Left lung (tissue), 10 donors: ENCODE results near the gene PDXK. TPM values are rescaled to one million over a fixed set of nuclear protein-coding genes. Genes with fewer than 3 reads are reported as not detected.

Experiments used
- ATAC-seq: fragments of 200-7000 bp; cut with Tn5 transposase; one replicate; pipeline ENCODE4 v1.9.1; 2020; ENCODE audit warnings: moderate library complexity
- DNase-seq, 4 donors: peaks; one replicate each; pipeline ENCODE4 v3.0.0-alpha.2; 2013 to 2020
- H3K27ac ChIP-seq, 2 donors: fragments of 200-600 bp; sonication (generic) in 1 of 2; one replicate each; pipeline versions ENCODE4 v1.5.0 to v1.8.0; 2020 to 2021
- H3K27me3 ChIP-seq, 2 donors: fragments of 200-600 bp; sonication (generic) in 1 of 2; one replicate each; pipeline versions ENCODE4 v1.5.0 to v1.8.0; 2020 to 2021
- H3K36me3 ChIP-seq, 2 donors: fragments of 200-600 bp; sonication (generic) in 1 of 2; one replicate each; pipeline versions ENCODE4 v1.5.0 to v1.8.0; 2020 to 2021
- H3K4me1 ChIP-seq, 2 donors: fragments of 200-600 bp; one replicate each; pipeline ENCODE4 v1.8.0; 2021
- H3K4me3 ChIP-seq, 2 donors: fragments of 200-600 bp; sonication (generic) in 1 of 2; one replicate each; pipeline versions ENCODE4 v1.5.0 to v1.8.0; 2020 to 2021; ENCODE audit warnings: mild to moderate bottlenecking in 1 of 2
- H3K9me3 ChIP-seq, 2 donors: fragments of 200-600 bp; sonication (generic) in 1 of 2; one replicate each; pipeline versions ENCODE4 v1.5.0 to v1.8.0; 2020 to 2021
- intact Hi-C, 2 donors: fragments of 100-400 bp; cut with DNase I; formaldehyde crosslinking; loops; one replicate each; pipeline versions ENCODE4 v1.11.2 to v1.14.2; 2022
- polyA plus RNA-seq, 6 donors: library from polyadenylated mRNA; unstranded; fragments of 120-200 nt; gene quantifications; one replicate each; pipeline ENCODE4 v1.2.1, GENCODE V29; 2013; ENCODE audit not compliant: insufficient read length in 6 of 6
- total RNA-seq, 2 donors: library from RNA; stranded (reverse); fragmentation: NEBNext Ultra II Directional; extraction: Animal tissue kit (Norgen Biotek cat#: 25700); gene quantifications; one replicate each; pipeline ENCODE4 v1.2.1, GENCODE V29; 2021
- TF ChIP-seq, protein P1 (sequence below), 2 donors: fragments of 200-600 bp; sonication (generic) in 1 of 2; IDR thresholded peaks; one replicate each; pipeline versions ENCODE4 v1.5.0 to v1.8.0; 2021; ENCODE audit warnings: antibody characterized with exemption in 2 of 2
- donor health status: DM: no; HTN: yes; CAD: no.
- donor health status: DM: no; HTN: no; CAD: no.

PDXK gene
- total and polyA plus RNA-seq, 8 donors, result 36.9 to 305 (median 43.9) TPM

DNA sequence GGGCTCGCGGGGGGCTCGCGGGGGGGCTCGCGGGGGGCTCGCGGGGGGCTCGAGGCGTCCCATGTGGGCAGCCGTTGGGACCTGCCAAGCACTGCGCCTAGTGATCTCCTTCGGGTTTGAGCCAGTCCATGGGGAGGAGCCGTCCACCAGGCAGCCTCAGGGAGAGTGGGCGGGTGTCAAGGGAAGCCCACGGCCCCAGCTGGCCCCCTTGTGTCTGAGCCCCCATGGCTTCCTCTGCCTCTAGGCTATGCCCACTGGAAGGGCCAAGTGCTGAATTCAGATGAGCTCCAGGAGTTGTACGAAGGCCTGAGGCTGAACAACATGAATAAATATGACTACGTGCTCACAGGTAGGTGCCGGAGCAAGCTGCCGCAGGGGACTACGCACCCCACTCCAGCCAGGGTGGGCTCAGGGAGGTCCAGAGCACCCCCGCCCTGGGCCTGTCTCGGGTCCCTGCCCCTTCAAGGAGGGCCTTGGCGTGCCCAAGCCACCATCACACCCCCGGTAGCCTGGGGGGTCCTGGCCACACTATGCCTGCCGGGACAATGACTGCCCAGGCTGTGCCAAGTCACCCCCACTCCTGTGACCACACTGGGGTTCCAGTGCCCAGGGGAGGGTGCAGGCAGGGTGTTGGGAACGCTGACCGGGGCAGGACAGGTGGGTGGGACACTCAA is 22.6 kb downstream of the PDXK start:
- intact Hi-C loops, result no loop called here
- no peaks in the 10 kb centered on the region for H3K27me3 ChIP-seq
- no peaks in the 10 kb centered on the region for H3K9me3 ChIP-seq
- H3K4me3 ChIP-seq, result no peak overlapping the region
- H3K36me3 ChIP-seq, result peaks cover 0 to 82% of the 10 kb centered on the region in 2 donors
- no peak for DNase-seq
- peaks cover 0 to 2% of the 10 kb centered on the region in 2 donors for H3K4me1 ChIP-seq
- no peak for ATAC-seq
- no peak overlapping the region for H3K27ac ChIP-seq
- TF ChIP-seq, protein P1, sequence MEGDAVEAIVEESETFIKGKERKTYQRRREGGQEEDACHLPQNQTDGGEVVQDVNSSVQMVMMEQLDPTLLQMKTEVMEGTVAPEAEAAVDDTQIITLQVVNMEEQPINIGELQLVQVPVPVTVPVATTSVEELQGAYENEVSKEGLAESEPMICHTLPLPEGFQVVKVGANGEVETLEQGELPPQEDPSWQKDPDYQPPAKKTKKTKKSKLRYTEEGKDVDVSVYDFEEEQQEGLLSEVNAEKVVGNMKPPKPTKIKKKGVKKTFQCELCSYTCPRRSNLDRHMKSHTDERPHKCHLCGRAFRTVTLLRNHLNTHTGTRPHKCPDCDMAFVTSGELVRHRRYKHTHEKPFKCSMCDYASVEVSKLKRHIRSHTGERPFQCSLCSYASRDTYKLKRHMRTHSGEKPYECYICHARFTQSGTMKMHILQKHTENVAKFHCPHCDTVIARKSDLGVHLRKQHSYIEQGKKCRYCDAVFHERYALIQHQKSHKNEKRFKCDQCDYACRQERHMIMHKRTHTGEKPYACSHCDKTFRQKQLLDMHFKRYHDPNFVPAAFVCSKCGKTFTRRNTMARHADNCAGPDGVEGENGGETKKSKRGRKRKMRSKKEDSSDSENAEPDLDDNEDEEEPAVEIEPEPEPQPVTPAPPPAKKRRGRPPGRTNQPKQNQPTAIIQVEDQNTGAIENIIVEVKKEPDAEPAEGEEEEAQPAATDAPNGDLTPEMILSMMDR (IDR thresholded peaks at IDR 0.05), result no peak

DNA sequence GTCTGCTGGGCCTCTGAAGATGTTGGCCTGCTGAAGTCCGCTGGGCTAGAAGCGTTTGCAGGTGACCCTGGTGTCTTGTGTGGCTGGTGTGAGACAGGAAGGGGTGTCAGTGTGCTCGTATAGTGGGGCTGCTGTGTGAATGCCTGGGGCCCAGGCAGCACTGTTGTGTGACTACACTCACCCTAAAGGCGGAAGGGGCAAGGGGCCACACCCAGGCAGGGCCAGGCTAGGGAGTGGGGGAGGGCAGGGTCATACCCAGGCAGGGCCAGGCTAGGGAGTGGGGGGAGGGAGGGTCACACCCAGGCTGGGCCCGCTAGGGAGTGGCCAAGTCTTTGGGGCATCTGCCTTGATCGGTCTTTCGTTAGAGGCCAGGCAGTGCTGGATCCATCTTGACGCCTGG is 25.0 kb downstream of the PDXK start:
- Histone ChIP-seq H3K9me3 (no peaks in the 10 kb centered on the region), H3K4me1 (no peaks in the 10 kb centered on the region), H3K36me3 (peaks cover 0 to 84% of the 10 kb centered on the region in 2 donors), H3K4me3 (no peak overlapping the region), H3K27me3 (no peaks in the 10 kb centered on the region), H3K27ac (no peak overlapping the region)
- intact Hi-C loops, result no loop called here
- ATAC-seq, result no peak
- TF ChIP-seq, protein P1 (IDR thresholded peaks at IDR 0.05), result no peak
- DNase-seq, result no peak

DNA sequence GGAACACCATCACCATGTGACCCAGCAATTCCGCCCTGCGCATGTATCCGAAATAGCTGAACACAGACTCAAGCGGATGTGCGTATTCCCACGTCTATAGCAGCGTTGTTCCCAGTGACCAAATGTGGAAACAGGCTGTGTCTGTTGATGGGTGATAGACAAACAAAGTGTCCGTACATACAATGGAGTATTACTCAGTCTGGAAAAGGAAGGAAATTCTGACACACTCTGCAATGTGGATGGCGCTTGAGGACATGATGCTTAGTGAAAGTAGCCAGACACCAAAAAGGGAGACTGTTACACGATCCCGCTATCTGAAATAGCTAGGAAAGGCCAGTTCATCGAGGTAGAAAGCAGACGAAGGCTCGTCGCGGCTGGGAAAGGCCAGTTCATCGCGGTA is 25.8 kb downstream of the PDXK start:
- intact Hi-C loops, result no loop called here
- Histone ChIP-seq H3K27ac (no peak overlapping the region), H3K4me3 (no peak overlapping the region), H3K36me3 (peaks cover 0 to 84% of the 10 kb centered on the region in 2 donors), H3K4me1 (no peaks in the 10 kb centered on the region), H3K27me3 (no peaks in the 10 kb centered on the region), H3K9me3 (no peaks in the 10 kb centered on the region)
- ATAC-seq (no peak), DNase-seq (no peak)
- TF ChIP-seq, protein P1 (IDR thresholded peaks at IDR 0.05), result no peak

DNA sequence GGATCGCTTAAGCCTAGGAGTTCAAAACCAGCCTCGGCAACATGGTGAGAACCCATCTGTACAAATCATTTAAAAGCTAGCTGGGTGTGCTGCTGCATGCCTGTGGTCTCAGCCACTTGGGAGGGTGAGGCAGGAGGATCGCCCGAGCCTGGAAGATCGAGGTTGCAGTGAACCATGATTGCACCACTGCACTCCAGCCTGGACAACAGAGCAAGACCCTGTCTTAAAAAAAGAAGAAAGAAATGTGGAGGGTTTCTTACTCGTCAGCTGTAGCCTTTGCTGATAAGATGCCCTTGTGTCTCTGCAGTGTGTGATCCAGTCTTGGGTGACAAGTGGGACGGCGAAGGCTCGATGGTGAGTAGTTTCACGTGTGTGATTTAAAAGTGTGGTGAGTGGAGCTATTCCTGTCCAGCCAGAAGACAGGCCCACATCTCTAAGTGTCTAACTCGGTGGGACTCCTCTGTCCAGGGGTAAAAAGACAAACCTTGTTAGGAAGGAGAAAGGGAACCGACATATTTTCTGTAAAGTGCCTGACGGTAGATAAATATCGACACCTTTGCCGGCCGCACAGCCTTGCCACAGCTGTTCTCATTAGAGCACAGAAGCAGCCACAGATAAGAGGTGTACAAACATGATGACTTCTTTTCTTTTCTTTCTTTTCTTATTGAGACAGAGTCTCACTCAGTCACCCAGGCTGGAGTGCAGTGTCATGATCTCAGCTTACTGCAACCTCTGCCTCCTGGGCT is 27.0 kb downstream of the PDXK start:
- Histone ChIP-seq H3K4me3 (no peak overlapping the region), H3K27ac (no peak overlapping the region), H3K36me3 (peaks cover 0 to 91% of the 10 kb centered on the region in 2 donors), H3K9me3 (no peaks in the 10 kb centered on the region), H3K27me3 (no peaks in the 10 kb centered on the region), H3K4me1 (no peaks in the 10 kb centered on the region)
- TF ChIP-seq, protein P1 (IDR thresholded peaks at IDR 0.05), result no peak
- no peak for ATAC-seq
- intact Hi-C loops, result no loop called here
- no peak for DNase-seq

DNA sequence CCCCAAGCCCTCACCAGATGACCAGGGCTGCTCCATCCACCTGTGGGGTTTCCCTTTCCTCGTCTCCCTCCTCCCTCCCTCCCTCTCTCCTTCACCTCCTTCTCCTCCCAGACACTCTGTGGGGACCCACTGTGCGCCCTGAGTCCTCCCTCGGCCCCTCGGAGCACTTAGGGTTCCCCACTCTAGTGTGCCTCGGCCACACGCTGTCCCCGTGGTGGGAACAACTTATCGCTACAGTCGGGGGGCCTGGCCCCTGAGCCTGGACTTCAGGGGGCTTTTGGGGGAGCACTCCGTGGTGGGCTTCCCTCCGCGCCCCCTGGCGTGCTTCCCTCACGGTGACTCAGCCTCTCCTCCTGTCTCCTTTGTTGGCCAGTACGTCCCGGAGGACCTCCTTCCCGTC is 29.7 kb downstream of the PDXK start:
- H3K27ac ChIP-seq, result no peak overlapping the region
- no peaks in the 10 kb centered on the region for H3K27me3 ChIP-seq
- no peak for DNase-seq
- ATAC-seq, result no peak
- intact Hi-C loops, result no loop called here
- no peaks in the 10 kb centered on the region for H3K4me1 ChIP-seq
- no peaks in the 10 kb centered on the region for H3K9me3 ChIP-seq
- H3K4me3 ChIP-seq, result no peak overlapping the region
- peaks cover 0 to 100% of the 10 kb centered on the region in 2 donors for H3K36me3 ChIP-seq
- TF ChIP-seq, protein P1 (IDR thresholded peaks at IDR 0.05), result no peak
